Gastroesophageal sphincter (tissue), 4 donors: Measurements from ENCODE around the gene LGALS13. TPM values are rescaled to one million over a fixed set of nuclear protein-coding genes. Genes with fewer than 3 reads are reported as not detected.
"Not testable (repeated sequence)": the region's sequence is repeated elsewhere in the genome, so short reads cannot be mapped to it uniquely, and the experiment has no call there.

Experiments used
- ATAC-seq: fragments of 150-250 bp; one replicate; pipeline ENCODE4 v1.9.1; 2016; ENCODE audit warnings: mild to moderate bottlenecking, moderate library complexity
- H3K27ac ChIP-seq, 4 donors: fragments of 200-600 bp; sonication (generic) in 3 of 4; 1 replicate in 3 of 4; 2 replicates in 1 of 4; pipeline ENCODE4 v1.5.1; 2016 to 2019
- H3K27me3 ChIP-seq: fragments of 200-600 bp; sonication (generic); one replicate; pipeline ENCODE4 v1.5.1; 2019
- H3K36me3 ChIP-seq, 2 donors: fragments of 200-600 bp; sonication (generic); one replicate each; pipeline ENCODE4 v1.5.1; 2019; ENCODE audit warnings: control low read depth in 1 of 2
- H3K4me1 ChIP-seq, 3 donors: fragments of 200-600 bp; sonication (generic); 1 replicate in 2 of 3; 2 replicates in 1 of 3; pipeline ENCODE4 v1.5.1; 2016 to 2019; ENCODE audit warnings: control low read depth in 2 of 3
- H3K4me3 ChIP-seq, 2 donors: fragments of 200-600 bp; sonication (generic); one replicate each; pipeline ENCODE4 v1.5.1; 2019; ENCODE audit warnings: mild to moderate bottlenecking in 1 of 2, moderate library complexity in 1 of 2
- H3K9me3 ChIP-seq, 3 donors: fragments of 200-600 bp; sonication (generic); one replicate each; pipeline ENCODE4 v1.5.1; 2017 to 2019; ENCODE audit warnings: control low read depth in 2 of 3
- EP300 ChIP-seq: sonication (generic); formaldehyde crosslinking; IDR thresholded peaks from one replicate; pipeline ENCODE4 v1.6.1; 2017; ENCODE audit warnings: antibody characterized with exemption, mild to moderate bottlenecking
- POLR2A ChIP-seq, 2 donors: fragments of 450-650 bp; IDR thresholded peaks; one replicate each; pipeline ENCODE4 v1.6.1; 2017; ENCODE audit warnings: antibody characterized with exemption in 2 of 2, mild to moderate bottlenecking in 2 of 2, moderate library complexity in 1 of 2
- POLR2AphosphoS5 ChIP-seq: sonication (generic); formaldehyde crosslinking; IDR thresholded peaks from one replicate; pipeline ENCODE4 v1.6.1; 2017; ENCODE audit warnings: antibody characterized with exemption
- WGBS, 2 donors: methylation state at CpG; one replicate each; pipeline ENCODE4 v1.1.5; 2018; ENCODE audit warnings: low coverage in 1 of 2; 5-methylcytosine and 5-hydroxymethylcytosine counted together
- total RNA-seq, 4 donors: library from RNA; depleted of rRNA; stranded (reverse); fragments of >200 nt; gene quantifications; one replicate each; pipeline ENCODE4 v1.1.0, GENCODE V29; 2016
- TF ChIP-seq, protein P1 (sequence below), 4 experiments: fragments of 200-600 bp in 2 of 4; fragments of 450-650 bp in 2 of 4; sonication (generic) in 1 of 4; IDR thresholded peaks; one replicate each; pipeline ENCODE4 v1.5.1; 2017 to 2019; ENCODE audit warnings: antibody characterized with exemption in 4 of 4, mild to moderate bottlenecking in 2 of 4, moderate library complexity in 2 of 4

Gene LGALS13
- total RNA-seq, 4 donors from 2014 or later = not detected

DNA sequence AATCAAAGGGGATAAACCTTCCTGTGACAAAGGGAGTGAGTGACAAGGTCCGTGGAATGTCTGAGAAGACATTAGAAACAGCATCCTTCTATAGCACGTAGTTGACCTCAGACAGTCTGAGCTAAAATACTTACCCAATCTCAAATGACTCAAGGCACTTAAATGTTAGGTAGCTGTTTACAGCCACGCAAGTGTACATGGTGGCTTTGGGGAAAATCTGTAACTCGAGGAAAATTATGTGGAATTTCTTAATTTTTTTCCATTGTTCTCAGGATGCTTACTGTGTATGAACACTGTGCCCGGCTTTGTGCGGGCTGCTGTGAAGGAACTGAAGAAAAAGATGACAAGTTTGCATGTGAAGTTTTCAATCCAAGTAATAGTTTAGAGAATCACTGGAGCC is 5.2 kb downstream of the LGALS13 start:
- ATAC-seq = no peak
- 59 to 68% methylated on average over 6 of the region's 6 CpGs for WGBS, 2 donors
- no peak for TF ChIP-seq POLR2A (IDR thresholded peaks at IDR 0.05)
- TF ChIP-seq, protein P1, sequence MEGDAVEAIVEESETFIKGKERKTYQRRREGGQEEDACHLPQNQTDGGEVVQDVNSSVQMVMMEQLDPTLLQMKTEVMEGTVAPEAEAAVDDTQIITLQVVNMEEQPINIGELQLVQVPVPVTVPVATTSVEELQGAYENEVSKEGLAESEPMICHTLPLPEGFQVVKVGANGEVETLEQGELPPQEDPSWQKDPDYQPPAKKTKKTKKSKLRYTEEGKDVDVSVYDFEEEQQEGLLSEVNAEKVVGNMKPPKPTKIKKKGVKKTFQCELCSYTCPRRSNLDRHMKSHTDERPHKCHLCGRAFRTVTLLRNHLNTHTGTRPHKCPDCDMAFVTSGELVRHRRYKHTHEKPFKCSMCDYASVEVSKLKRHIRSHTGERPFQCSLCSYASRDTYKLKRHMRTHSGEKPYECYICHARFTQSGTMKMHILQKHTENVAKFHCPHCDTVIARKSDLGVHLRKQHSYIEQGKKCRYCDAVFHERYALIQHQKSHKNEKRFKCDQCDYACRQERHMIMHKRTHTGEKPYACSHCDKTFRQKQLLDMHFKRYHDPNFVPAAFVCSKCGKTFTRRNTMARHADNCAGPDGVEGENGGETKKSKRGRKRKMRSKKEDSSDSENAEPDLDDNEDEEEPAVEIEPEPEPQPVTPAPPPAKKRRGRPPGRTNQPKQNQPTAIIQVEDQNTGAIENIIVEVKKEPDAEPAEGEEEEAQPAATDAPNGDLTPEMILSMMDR (IDR thresholded peaks at IDR 0.05) = no peak
- TF ChIP-seq POLR2AphosphoS5 = no peak
- no peak for TF ChIP-seq EP300
- Histone ChIP-seq H3K36me3 (no peaks in the 10 kb centered on the region), H3K4me3 (no peak overlapping the region), H3K4me1 (no peaks in the 10 kb centered on the region), H3K9me3 (no peaks in the 10 kb centered on the region), H3K27ac (no peak overlapping the region), H3K27me3 (peaks cover 9% of the 10 kb centered on the region)

DNA sequence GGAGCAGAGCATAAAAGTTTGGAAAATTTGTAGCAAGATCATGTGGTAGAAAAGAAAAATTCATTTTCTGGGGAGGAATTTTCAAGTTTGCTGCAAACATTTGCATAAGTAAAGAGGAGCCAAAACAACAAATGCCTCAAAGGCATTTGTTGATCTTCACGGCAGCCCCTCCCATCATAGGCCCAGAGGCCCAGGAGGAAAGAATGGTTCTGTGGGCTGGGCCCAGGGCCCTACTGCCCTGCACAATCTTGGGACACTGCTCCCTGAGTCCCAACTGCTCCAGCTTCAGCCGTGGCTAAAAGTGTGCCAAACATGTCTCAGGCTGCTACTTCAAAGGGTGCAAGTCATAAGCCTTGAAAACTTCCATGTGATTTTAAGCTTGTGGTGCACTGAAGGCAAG is 11.3 kb downstream of the LGALS13 start:
- H3K4me1 ChIP-seq = no peaks in the 10 kb centered on the region
- no peak for TF ChIP-seq POLR2A (IDR thresholded peaks at IDR 0.05)
- TF ChIP-seq, protein P1 (IDR thresholded peaks at IDR 0.05) = no peak
- no peak for TF ChIP-seq EP300
- TF ChIP-seq POLR2AphosphoS5 = no peak
- no peaks in the 10 kb centered on the region for H3K9me3 ChIP-seq
- no peak overlapping the region for H3K4me3 ChIP-seq
- 75% methylated on average over 1 of the region's 2 CpGs; no CpG with 5 or more reads in 1 of the 2 donors for WGBS, 2 donors
- no peaks in the 10 kb centered on the region for H3K36me3 ChIP-seq
- ATAC-seq = no peak
- H3K27me3 ChIP-seq = peaks cover 20% of the 10 kb centered on the region
- H3K27ac ChIP-seq = no peak overlapping the region

- Histone ChIP-seq H3K27ac (no peak overlapping the region), H3K27me3 (peaks cover 46% of the 10 kb centered on the region), H3K4me1 (no peaks in the 10 kb centered on the region), H3K36me3 (no peaks in the 10 kb centered on the region), H3K9me3 (no peaks in the 10 kb centered on the region), H3K4me3 (no peak overlapping the region)
- WGBS, 2 donors = 67% methylated on average over 1 of the region's 1 CpG; no CpG with 5 or more reads in 1 of the 2 donors
- TF ChIP-seq POLR2A (IDR thresholded peaks at IDR 0.05) (no peak), EP300 (no peak), POLR2AphosphoS5 (no peak)
- TF ChIP-seq, protein P1 (IDR thresholded peaks at IDR 0.05) = no peak
- no peak for ATAC-seq
These were observed 15.4 kb downstream of the LGALS13 start for GRCh38 chr19:39617745-39618144.

DNA sequence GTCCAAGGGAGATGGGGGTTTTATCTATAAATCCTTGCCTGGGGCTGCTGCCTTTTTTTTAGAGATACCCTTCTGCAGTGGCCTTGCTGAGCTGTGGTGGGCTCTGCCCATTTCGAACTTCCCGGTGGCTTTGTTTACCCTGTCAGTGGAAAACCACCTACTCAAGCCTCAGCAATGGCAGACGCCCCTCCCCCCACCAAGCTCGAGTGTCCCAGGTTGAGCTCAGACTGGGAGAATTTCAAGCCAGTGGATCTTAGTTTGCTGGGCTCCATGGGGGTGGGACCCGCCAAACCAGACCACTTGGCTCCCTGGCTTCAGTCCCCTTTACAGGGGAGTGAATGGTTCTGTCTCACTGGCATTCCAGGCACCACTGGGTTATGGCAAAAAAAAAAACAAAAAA is 21.6 kb downstream of the LGALS13 start:
- Histone ChIP-seq H3K27ac (no peak overlapping the region), H3K9me3 (no peaks in the 10 kb centered on the region), H3K4me3 (no peak overlapping the region), H3K36me3 (no peaks in the 10 kb centered on the region), H3K27me3 (peaks cover 51% of the 10 kb centered on the region), H3K4me1 (no peaks in the 10 kb centered on the region)
- ATAC-seq = no peak
- 40% methylated on average over 1 of the region's 5 CpGs; no CpG with 5 or more reads in 1 of the 2 donors for WGBS, 2 donors
- no peak for TF ChIP-seq POLR2A (IDR thresholded peaks at IDR 0.05)

DNA sequence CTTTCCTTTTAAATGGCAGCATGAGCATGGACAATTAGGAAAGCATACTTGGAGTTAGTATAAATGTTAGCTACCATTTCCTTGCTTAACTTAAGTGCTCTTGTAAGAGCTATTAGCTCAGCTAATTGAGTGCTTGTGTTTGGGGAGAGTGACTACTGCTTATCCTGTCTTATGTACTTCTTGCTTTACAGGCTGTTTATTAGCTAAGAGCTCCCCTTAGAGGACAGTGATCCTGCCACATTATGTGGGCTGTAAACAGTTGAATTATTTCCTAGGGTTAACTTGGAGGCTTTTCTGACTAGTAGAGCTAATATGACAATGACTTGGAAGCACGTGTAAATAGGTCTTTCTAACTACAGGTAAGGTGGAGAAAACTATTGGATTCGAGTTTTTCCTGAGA is 25.3 kb downstream of the LGALS13 start:
- not testable (repeated sequence) for H3K36me3 ChIP-seq, H3K9me3 ChIP-seq, H3K4me3 ChIP-seq, ATAC-seq, H3K4me1 ChIP-seq, H3K27ac ChIP-seq
- peaks cover 29% of the 10 kb centered on the region for H3K27me3 ChIP-seq
- WGBS, 2 donors = 53% methylated on average over 2 of the region's 2 CpGs; no CpG with 5 or more reads in 1 of the 2 donors

- ATAC-seq = no peak
- TF ChIP-seq POLR2A (IDR thresholded peaks at IDR 0.05) = no peak
- no peak for TF ChIP-seq EP300
- TF ChIP-seq, protein P1 (IDR thresholded peaks at IDR 0.05) = no peak
- TF ChIP-seq POLR2AphosphoS5 = no peak
- Histone ChIP-seq H3K4me1 (no peaks in the 10 kb centered on the region), H3K9me3 (peaks cover 0 to 4% (median 0%) of the 10 kb centered on the region in 3 donors), H3K36me3 (no peaks in the 10 kb centered on the region), H3K27me3 (peaks cover under 1% of the 10 kb centered on the region), H3K27ac (no peak overlapping the region), H3K4me3 (no peak overlapping the region)
- 61 to 81% methylated on average over 2 to 3 of the region's 4 CpGs for WGBS, 2 donors
These were observed 28.9 kb downstream of the LGALS13 start for GRCh38 chr19:39631178-39631577.
